GM18909 (cell line): Measurements from ENCODE around the gene ARL15.
"Not testable (repeated sequence)": the region's sequence is repeated elsewhere in the genome, so short reads cannot be mapped to it uniquely, and the experiment has no call there.

ENCODE experiments used
- ATAC-seq: cut with Tn5 transposase; IDR thresholded peaks from one replicate; pipeline ENCODE4 v1.9.1; 2021; ENCODE audit warnings: mild to moderate bottlenecking; ENCODE audit not compliant: unreplicated experiment, poor library complexity

The ARL15 gene

GRCh38 chr5:54063817-54064216 lies 246.6 kb downstream of the ARL15 start:
- ATAC-seq, result no peak

GRCh38 chr5:54062958-54063357 lies 247.4 kb downstream of the ARL15 start:
- ATAC-seq, result no peak

DNA sequence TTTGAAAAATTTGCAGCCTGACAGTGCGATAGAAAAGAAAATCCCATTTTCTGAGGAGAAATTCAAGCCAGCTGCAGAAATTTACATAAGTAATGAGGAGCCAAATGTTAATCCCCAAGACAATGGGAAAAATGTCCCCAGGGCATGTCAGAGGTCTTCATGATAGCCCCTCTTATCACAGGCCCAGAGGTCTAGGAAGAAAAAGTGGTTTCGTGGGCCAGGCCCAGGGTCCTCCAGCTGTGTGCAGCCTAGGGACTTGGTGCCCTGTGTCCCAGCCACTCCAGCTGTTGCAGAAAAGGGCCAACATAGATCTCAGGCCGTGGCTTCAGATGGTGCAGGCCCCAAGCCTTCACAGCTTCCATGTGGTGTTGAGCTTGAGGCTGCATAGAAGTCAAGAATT lies 249.5 kb downstream of the ARL15 start:
- ATAC-seq, result not testable (repeated sequence)

- ATAC-seq, result no peak
Measured at GRCh38 chr5:54049963-54050362, 260.4 kb downstream of the ARL15 start.

GRCh38 chr5:54049144-54049543 lies 261.2 kb downstream of the ARL15 start:
- no peak for ATAC-seq

- ATAC-seq, result no peak
Measured at GRCh38 chr5:54045077-54045792, 265.1 kb downstream of the ARL15 start.

DNA sequence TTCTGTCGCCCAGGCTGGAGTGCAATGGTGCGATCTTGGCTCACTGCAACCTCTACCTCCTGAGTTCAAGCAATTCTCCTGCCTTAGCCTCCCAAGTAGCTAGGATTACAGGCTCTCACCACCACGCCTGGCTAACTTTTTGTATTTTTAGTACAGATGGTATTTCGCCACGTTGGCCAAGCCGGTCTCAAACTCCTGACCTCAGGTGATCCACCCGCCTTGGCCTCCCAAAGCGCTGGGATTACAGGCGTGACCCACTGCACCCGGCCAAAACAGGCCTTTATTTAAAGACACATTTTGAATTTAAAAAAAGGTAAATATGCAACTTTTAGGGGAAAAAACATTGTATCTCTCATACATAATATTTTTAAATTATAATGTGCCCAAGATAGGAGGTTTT lies 266.1 kb downstream of the ARL15 start:
- ATAC-seq, result not testable (repeated sequence)

- ATAC-seq, result no peak
Measured at GRCh38 chr5:54040804-54041203, 269.6 kb downstream of the ARL15 start.

- no peak for ATAC-seq
Measured at GRCh38 chr5:54040018-54040417, 270.4 kb downstream of the ARL15 start.

- no peak for ATAC-seq
Measured at GRCh38 chr5:54037205-54037604, 273.2 kb downstream of the ARL15 start.

- ATAC-seq, result no peak
Measured at GRCh38 chr5:54030981-54031380, 279.4 kb downstream of the ARL15 start.

GRCh38 chr5:54024466-54024865 lies 285.9 kb downstream of the ARL15 start:
- ATAC-seq, result no peak

DNA sequence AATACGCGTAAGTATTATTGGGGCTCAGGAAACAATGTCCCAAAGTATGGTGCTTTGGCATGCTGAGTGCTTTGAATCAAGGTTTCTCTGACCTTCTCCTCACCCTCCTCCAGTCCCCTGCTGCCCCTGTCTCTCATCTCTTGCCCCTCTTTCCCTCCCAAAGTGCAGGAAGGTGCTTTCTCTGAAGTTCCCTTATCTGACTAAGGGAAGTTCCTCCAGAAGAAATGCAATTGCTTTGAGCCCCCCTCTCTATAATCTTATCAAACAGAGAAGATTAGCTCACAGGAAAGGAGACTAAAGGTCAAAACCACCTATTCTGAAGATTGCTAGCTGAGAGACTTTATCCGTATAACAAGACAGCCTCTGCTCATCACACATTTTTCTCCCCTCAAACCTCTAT lies 288.1 kb downstream of the ARL15 start:
- ATAC-seq, result no peak

DNA sequence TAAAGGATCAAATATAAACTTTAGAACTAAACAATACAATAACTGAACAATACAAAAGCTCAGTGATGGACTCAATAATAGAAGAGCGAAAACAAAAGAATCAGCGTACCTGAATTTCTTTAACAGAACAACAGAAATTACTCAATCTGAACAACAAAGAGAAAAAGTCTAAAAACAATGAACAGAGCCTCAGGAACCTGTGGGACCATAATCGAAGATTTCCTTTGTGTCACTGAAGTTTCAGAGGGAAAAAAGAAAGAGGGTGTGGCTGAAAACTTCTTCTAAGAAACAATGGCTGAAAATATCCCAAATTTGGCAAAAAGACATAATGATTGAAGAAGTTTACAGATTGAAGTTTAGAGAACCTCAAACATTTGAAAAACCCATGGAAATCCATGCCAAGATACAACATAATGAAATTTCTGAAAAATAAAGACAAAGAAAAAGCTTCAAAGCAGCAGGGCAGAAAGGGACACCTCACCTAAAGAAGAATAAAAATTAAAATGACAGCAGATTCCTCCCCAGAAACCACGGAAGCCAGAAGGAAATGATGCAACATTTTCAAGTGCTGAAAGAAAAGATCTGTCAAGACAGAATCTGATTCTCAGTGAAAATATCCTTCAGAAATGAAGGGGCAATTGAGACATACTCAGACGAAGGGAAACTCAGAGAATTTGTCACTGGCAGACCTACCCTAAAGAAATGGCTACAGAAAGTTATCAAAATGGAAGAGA lies 288.8 kb downstream of the ARL15 start:
- no peak for ATAC-seq

DNA sequence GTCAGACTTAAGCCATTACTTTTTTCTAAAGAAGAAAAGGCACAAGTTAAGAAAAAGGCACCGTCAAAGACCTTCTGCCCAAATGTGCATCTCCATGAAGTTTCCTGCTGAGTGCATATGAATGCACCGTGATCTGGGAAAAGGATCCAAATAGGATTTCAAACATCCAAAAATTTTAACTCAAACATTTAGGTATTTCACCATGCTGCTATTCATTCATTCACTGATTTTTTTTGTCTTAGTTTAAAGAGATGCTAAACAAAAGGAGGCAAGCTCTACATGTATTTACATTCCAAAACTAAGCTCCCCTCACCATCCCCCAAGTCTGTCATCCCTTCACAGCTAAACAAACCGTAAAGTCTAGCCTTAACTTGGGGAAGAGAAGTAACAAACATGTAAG lies 291.9 kb downstream of the ARL15 start:
- no peak for ATAC-seq

GRCh38 chr5:54017580-54017979 lies 292.8 kb downstream of the ARL15 start:
- no peak for ATAC-seq

- no peak for ATAC-seq
Measured at GRCh38 chr5:54013556-54014194, 296.7 kb downstream of the ARL15 start.

DNA sequence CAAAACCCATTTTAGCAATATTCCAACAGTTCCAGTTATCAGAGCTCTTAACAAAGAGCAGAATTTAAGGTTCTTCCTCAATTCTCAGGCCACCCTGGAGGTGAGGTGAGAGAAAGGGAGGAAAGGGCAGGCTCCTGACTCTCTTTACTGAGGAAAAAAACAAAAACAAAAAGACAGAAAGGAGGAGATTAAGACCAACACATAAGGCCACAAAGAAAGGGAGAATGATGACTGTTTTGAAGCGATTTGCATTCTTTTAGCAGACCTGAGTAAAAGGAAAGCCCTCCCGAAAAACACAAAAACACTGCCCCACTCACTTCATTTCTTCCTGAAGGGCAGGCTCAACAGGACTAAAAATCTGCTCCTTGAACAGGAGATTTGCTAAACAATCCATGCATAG lies 300.5 kb downstream of the ARL15 start:
- no peak for ATAC-seq

DNA sequence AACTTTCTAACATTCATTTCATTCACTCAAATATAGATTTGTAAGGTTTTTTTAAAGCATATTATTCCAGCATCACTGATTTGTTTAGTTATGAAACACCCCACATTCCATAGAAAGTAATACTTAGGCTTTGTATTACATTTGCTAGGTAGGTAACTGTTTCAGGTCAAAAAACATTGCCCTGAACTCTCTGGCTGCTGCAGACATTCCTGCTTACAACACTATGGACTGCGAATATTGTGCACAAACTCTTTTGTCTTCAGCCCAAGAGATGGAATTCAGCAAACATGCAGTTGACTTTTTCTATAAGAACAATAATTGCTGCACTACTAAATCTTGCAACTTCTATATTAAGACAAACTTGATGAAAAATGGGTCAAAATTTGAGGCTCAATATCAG lies 301.0 kb downstream of the ARL15 start:
- no peak for ATAC-seq

- ATAC-seq, result no peak
Measured at GRCh38 chr5:54007827-54008777, 302.3 kb downstream of the ARL15 start.
